Hematopoietic multipotent progenitor cell treated with erythropoietin and hydrocortisone succinate and interleukin-3 and kit ligand, for 8 days (in vitro differentiated cells): ENCODE data around the gene CMBL.
A peak's percentile ranks its signal among the peaks of the same experiment; 100 is the strongest.
"Not testable (repeated sequence)": the region's sequence is repeated elsewhere in the genome, so short reads cannot be mapped to it uniquely, and the experiment has no call there.

Experiments used
- DNase-seq: peaks from one replicate; pipeline ENCODE4 v3.0.0-alpha.2; 2015

CMBL gene

DNA sequence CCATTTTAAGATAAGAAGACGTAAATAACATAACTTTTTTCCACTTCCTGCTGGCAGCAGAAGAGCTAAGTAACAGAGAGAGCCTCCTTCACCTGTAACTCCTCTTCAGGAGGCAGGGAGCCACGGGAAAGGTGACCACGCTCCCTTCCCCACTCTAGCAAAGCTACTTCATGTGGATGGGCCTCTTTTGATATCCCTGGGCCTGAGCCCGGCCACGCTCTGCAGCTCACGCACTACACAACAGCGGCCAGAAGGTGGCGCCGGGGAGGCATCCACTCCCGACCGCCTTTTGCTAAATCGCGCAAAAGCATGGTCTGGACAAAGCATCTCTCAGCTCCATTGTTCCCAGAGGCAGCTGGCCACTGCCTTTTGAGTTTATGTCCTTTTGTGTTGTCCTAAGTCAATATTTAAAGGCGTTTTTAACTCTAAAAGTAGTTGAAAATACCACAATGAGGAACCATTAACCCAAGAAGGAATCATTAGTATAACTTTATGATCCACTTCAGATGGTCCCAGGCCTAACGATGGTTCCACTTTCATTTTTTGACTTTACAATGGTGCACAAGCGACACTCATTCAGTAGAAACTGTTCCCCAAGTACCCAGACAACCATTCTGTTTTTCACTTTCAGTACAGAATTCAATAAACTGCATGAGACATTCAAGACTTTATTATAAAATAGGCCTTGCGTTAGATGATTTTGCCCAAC, 23.6 kb downstream of the CMBL start:
- DNase-seq: peak; percentile 82

DNA sequence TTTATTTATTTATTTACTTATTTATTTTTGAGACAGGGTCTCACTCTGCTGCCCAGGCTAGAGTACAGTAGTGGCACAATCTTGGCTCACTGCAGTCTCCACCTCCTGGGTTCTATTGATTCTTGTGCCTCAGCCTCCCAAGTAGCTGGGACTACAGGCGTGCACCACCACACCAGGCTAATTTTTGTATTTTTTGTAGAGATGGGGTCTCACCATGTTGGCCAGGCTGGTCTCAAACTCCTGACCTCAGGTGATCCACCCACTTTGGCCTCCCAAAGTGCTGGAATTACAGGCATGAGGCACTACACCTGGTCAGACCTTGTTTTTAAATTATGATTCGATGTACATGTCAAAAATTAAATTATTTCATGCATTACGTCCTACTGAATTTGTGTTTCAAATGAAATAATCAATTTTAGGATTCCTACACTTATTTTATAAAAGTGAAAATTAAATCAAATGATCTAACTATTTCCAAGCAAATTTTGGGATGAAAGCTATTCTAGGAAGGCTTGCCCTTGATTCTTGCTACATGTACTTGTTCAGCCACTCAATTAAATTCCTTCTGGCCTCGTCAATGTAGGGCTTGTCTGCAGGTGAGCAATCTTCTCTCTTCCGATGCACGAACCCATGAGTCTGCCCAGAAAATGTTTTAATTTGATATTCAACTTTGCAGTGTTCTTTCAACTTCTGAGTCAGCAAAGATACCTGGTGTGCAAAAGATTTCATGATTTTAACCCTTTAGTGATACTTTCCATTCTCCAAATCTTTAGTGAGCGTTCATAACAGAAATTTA, 27.6 kb downstream of the CMBL start:
- no peak for DNase-seq

DNA sequence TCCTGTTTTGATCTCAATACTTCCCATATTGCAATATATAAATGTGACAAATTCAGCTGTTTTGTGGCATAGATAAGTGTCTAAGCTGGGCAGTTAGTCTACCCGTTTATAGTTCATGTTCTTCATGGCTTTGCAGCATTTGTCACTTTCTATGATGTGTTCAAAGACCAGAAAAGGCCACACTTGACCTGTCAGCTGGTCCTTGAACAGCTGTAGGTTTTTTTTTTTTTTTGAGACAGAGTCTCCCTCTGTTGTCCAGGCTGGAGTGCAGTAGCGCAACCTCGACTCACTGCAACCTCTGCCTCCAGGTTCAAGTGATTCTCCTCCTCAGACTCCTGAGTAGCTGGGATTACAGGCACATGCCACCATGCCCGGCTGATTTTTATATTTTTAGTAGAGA, 28.4 kb downstream of the CMBL start:
- DNase-seq: no peak

DNA sequence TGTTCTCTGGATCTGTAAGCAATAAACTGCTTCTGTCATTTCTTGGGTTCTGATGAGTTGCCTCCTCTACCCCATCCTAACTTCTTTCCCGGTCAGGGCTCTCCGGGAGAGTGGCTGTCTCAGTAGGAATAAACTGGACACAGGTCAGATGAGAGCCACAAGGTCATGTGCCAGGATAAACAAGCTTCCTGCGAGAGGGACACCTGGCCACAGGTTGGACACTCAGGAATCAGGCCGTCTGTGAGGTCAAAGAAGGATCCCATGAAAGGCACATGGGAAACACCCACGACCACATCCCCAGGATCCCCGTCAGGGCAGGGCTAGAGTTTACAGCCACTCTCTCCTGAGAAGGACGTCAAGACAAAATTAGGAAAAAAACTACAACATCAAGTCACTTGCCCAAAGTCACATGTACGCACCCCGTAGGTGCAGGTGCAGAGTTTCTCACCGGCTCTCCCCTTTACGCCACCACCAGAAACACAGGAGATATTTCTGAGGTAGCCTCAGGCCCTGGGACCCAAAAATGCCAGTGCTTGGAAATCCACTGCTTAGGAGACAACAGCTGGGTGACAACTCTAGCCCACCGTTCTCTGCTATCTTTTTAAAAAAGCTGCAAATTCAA, 28.9 kb downstream of the CMBL start:
- DNase-seq: no peak

DNA sequence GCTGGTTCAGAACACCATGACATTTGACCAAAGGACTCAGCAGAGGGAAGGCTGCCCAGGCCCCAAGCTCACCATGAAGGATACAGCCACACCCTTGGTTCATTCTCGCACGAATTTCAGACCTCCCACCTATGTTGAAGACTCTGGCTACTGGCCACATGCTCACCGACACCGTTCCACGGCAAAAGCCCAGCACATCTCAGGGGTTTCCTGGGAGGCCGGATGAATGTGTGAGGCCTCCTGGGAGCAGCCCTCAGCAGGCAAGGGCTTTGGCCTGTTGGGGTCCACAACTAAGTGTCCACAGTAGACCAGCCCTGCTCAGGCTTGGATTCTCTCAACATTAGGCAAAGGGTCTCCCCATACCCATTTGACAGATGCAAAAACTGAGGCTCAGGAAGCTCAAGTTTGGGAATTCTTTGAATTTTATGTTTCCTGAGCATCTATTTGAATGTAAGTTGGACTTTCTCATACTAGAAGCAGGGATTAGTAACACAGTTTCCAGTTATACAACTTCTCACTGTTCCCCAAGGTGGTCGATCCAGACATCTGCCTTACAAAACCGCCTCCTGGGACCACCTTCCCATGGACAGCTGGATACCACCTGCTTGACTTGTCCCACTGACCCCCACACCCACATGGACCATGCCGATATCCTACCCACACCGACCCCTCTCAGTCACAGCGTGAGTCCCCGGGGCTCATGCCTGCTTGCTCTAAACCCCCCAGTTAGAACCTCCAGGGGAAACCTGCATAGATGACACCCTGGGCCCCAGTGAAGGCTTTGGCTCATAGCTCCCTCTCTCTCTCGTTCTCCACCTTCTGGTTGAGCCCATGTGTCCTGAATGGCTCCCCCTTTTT, 29.7 kb downstream of the CMBL start:
- DNase-seq: no peak

DNA sequence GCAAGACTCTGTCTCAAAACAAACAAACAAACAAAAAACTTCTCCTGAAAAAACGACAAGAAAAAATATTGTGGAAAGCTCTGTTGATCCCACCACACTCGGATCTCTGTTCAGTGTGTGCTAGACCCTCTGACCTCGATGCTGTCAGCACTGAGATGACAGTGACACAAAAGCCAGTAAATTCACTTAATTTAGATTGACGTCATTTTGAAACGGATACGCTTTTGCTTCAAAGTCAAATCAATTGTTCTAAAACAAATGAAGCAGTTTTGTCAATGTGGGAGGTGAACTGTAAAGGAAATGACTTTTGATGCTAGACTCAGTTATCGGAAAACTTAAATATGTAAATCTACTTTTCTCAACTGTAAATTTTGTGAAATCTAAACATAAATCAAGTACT, 31.0 kb downstream of the CMBL start:
- no peak for DNase-seq

DNA sequence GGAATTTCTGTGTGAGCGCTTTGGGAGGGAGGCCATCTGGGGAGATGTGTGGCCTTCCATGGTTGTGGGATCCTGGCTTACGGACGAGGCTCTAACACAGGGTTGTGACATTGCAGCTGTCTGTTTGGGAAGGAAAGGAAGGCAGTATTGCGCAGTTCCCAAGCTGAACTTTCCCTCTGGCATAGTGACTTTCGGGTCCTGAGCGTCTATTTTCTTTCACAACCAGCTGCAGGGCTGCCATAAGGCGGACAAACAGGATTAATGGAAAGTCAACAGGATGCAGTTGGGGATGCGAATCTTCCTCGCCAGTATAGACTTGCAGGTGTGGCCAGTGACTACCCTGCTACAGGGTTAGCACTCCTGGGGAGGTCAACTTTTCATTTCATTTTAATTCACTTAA, 31.7 kb downstream of the CMBL start:
- no peak for DNase-seq

DNA sequence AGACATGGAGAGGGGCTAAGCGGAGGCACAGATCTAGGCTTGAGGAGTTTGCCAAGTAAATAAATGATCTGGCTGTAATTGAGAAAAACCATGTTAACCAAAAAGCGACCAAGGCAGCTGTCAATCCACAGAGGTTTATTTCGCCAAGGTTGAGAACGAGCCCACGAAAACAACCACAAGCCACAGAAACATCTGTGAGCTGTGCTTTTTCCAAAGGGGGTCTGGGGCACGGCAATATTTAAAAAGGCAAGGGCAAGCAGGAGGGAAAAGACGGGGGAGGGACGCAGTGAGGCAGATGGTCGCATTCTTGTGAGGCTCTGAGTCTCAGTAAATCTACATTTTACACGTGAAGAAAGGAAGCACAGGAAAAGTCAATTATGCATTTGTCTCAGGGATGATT, 32.2 kb downstream of the CMBL start:
- no peak for DNase-seq

DNA sequence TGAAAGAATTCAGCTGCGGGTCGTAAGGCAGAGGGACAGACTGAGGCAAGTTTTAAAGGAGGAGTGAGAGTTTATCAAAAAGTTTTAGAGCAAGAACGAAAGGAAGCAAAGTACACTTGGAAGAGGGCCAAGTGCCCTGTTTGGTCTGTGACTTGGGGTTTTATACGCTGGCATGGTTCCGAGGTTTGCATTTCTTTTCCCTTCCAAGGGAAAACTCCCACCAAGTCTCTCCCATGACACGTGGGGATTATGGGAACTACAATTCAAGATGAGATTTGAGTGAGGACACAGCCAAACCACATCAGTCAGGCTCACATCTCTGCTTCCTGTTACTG, 34.9 kb downstream of the CMBL start:
- DNase-seq: not testable (repeated sequence)

DNA sequence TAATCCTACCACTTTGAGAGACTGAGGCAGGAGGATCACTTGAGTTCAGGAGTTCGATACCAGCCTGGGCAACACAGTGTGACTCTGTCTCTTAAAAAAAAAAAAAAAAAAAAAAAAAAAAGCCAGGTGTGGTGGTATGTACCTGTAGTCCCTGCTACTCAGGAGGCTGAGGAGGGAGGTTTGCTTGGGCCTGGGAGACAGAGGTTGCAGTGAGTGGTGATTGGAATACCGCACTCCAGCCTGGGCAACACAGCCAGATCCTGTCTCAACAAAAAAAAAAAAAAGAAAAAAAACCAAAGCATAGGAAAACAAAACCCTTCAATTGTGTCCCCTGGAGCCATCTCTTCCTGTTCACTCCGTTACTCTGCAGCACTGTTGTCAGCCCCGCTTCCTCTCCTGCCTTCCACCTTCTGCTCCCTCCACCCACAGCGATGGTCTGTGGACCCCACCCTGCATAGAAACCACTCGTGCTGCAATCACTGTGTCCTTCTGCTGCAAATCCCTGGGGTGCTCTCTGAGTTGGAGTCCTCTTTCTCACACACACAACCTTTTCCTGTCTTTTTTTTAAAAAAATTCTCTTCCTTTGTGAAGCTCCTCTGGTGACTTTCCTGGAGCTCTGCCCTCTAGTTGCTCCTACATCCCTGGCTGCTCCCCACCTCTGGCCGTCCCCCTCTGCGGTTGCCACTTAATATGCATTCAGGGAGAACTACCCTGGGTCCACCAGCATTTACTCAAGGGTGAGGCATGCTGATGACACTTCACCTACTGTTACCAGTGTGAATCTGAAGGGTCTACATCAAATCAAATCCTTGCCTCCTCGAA, 35.4 kb downstream of the CMBL start:
- no peak for DNase-seq

DNA sequence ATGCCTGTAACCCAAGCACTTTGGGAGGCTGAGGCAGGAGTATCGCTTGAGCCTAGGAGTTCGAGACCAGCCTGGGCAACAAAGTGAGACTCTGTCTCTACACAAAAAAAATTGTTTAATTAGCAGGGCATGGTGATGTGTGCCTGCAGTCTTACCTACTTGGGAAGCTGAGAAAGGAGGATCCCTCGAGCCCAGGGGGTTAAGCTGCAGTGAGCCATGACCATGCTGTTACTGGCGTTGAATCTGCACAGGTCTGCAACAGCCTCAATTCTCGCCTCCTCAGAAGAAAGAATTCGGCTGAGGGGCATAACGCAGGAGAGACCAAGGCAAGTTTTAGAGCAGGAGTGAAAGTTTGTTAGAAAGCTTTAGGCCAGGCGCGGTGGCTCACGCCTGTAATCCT, 39.6 kb downstream of the CMBL start:
- no peak for DNase-seq

DNA sequence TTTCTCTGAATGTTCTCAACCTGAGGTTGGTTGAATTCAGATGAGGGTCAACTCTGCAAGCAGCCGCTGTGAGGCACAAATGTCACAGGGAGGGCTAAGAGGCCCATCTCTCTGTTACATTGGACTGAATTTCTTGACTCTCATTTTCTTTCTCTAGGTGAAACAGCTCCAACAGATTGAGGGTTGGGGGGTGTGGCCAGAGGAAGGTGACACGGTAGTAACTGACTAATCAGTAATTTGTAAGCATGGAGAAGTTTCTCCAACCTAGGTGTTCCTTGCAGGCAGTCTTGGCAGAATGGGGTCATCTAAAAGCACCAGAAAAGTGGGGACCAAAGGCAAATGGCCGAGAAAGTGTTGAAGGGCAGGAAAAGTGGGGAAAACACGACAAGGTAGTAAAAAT, 40.9 kb downstream of the CMBL start:
- DNase-seq: no peak

DNA sequence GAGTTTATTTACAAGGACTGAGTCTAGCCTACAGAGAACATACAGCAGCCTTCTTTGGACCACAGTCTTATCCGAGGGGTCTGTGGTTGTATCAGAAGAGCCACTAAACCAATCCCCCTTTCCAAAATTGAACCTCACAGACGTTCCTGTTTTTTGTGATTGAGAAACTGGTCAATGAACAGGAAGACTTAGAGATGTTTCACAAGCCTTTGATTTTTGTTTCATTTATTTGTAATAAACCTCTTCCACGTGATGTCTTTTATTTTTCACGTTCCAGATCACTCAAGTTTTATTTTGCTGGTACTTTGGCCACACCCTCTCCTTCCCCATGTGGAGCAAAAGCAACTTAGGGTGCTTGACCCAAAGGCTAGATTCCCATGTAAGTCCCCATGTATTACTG, 41.6 kb downstream of the CMBL start:
- DNase-seq: no peak

DNA sequence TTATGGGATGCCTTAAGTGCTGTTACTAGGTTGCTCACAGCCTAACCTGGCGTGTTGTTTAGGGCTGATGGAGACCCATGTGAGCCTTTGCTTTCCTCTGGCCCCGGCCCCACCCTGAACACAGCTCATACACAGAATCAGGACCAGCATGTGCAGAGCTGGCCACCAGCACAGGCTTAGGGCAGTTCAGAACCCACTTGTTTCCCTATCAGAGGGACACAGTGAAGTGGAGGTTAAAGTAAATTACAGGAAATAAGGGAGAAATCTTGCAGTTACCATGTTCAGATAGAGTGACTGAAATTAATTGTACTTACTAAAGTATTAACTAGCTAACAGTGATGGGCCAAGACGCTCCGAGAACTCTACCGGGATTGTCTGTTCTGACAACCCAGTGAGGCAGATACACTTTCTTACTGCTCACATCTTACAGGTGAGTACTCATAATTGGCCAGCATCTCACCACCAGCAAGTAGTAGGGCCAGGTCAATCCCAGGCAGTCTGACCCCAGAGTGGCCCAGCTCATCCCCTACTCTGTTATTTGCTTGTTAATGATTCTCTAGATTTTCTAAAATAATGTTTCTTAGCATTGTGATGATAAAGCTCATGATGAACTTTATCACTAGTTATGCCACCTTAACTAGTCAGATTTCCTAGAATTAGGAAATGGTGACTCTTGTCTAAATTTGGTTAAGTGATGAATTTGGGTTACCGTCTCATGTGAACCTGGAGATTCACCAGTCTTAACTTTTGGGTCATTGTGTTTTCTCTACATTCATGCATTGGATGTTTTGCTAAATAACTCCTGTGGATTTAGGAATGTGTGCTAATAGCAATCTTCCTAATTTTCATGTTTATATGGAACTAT, 42.2 kb downstream of the CMBL start:
- DNase-seq: no peak

DNA sequence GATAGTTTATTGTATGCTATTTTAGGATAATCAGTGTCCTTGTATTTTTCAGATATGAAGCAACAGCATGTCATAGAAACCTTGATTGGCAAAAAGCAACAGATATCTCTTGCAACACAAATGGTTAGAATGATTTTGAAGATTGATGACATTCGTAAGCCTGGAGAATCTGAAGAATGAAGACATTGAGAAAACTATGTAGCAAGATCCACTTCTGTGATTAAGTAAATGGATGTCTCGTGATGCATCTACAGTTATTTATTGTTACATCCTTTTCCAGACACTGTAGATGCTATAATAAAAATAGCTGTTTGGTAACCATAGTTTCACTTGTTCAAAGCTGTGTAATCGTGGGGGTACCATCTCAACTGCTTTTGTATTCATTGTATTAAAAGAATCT, 43.1 kb downstream of the CMBL start:
- no peak for DNase-seq

DNA sequence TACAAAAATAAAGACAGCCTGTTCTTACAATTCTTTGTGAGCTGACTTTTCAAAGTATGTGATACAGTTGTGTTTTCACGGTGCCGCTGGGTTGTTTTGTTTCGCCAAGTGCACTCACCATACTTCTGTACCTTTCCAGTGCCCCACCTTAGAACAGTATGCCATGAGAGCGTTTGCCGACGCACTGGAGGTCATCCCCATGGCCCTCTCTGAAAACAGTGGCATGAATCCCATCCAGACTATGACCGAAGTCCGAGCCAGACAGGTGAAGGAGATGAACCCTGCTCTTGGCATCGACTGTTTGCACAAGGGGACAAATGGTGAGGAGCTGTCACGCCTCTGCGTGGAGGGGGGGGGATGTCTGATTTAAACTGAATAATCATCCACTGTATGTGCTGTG, 44.7 kb downstream of the CMBL start:
- no peak for DNase-seq

DNA sequence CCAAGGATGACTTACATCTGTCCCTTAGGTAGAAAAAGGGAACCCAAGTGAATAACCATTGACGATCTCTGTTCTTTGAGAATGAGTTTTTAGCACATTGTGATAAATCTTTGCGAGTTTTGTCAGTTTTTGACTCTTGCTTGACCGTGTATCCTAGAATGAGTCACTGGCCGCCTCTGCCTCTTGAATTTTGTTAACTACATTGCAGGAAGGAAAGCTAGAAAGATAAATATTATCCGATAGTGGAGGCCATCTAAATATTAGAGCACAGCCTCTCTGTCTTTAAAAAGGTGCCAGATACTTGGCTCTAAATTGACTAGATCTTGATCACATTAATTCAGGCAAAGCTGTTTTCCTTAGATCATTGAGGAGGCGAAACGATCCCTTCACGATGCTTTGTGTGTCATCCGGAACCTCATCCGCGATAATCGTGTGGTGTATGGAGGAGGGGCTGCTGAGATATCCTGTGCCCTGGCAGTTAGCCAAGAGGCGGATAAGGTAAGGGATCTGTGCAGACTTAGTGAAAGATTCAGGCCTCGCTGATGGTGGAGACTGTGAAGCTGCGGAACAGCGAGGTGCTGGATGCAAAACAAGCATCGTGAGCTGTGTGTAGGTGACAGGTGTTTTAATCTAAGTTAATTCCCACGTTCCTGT, 45.5 kb downstream of the CMBL start:
- no peak for DNase-seq

DNA sequence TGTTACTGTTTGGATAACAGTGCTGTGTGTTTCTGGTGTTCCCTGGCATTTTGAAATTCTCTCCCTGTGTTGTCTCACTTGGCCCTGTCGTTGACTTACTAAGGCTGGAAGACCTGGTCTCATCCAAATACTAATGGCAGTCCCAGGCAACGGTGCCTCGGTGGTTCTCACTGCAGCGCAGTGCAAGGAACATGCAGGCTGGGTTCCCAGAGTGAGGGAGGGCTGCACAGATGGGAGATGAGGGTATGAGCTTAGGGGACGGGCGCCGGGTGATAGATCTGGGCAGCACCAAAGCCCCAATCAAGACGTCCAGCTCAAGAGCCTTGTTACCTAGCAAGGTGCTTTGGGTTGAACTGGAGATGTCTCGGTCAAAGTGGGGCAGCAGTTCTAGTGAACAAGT, 46.6 kb downstream of the CMBL start:
- no peak for DNase-seq

DNA sequence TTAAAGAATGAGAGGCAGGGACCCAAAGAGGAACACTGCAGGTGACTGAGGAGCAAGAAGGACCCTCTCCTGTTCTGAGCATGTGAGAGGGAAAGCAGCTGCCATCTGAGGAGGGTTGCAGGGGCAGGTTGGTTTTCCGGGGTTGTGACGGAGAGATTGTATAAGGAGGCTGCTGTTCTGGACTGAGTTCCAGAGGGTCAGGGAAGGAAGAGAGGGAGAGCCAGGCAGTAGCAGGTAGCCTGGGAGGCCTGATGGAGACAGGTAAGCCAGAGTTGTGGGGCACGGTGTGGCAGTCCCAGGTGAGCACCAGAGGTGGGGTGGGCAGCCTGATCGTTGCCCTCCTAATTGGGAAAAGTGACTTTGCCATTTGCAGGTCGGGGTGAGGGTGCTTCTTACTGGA, 47.8 kb downstream of the CMBL start:
- DNase-seq: no peak

DNA sequence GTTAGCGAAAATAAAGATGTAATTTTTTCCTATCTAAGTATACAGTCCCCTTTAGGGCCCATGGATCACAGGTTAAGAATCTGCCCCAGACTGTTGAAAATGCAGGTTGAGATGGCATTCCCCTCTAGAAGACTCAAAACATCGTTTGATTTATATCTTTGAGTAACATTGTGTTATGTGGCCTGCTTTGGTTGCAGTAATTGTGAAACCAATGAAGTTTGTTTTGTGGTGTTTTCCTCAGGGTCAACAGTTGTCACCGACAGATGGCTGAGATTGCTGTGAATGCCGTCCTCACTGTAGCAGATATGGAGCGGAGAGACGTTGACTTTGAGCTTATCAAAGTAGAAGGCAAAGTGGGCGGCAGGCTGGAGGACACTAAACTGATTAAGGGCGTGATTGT, 49.8 kb downstream of the CMBL start:
- DNase-seq: peak; percentile 33

DNA sequence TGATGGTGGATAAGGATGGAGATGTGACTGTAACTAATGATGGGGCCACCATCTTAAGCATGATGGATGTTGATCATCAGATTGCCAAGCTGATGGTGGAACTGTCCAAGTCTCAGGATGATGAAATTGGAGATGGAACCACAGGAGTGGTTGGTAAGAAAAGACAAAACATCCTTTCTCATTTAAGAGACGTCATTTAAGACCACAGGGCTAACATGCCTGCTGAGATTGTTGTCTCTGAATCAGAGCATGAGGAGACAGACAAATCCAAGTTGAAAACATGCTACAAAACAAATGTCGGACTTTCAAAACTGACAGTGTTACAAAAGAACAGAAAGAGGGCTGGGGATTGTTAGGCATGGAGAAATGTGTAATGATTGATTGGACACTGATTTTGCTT, 53.0 kb downstream of the CMBL start:
- no peak for DNase-seq
